DND-41 (cell line): ENCODE measurements around the gene RPS28.

Experiments used
- EZH2 ChIP-seq: IDR thresholded peaks from 3 replicates; pipeline ENCODE4 v1.6.1; 2012; ENCODE audit warnings: borderline replicate concordance, low read depth, mild to moderate bottlenecking, moderate library complexity, low read length, inconsistent platforms; ENCODE audit not compliant: severe bottlenecking
- TF ChIP-seq, protein P1 (sequence below): IDR thresholded peaks from 2 replicates; pipeline ENCODE4 v1.5.1; 2012; ENCODE audit warnings: borderline replicate concordance, low read length, moderate library complexity, mild to moderate bottlenecking; ENCODE audit not compliant: poor library complexity, severe bottlenecking; ENCODE audit errors: extremely low read depth

GRCh38 chr19:8340341-8341096 is 19.2 kb downstream of the RPS28 start:
- TF ChIP-seq, protein P1, sequence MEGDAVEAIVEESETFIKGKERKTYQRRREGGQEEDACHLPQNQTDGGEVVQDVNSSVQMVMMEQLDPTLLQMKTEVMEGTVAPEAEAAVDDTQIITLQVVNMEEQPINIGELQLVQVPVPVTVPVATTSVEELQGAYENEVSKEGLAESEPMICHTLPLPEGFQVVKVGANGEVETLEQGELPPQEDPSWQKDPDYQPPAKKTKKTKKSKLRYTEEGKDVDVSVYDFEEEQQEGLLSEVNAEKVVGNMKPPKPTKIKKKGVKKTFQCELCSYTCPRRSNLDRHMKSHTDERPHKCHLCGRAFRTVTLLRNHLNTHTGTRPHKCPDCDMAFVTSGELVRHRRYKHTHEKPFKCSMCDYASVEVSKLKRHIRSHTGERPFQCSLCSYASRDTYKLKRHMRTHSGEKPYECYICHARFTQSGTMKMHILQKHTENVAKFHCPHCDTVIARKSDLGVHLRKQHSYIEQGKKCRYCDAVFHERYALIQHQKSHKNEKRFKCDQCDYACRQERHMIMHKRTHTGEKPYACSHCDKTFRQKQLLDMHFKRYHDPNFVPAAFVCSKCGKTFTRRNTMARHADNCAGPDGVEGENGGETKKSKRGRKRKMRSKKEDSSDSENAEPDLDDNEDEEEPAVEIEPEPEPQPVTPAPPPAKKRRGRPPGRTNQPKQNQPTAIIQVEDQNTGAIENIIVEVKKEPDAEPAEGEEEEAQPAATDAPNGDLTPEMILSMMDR = no peak
- no peak for TF ChIP-seq EZH2
